Peyer's patch (tissue), 4 donors: ENCODE results near the gene CDH4. TPM values are rescaled to one million over a fixed set of nuclear protein-coding genes. Genes with fewer than 3 reads are reported as not detected.

Source experiments
- DNase-seq, 3 donors: peaks; one replicate each; pipeline ENCODE4 v3.0.0-alpha.2; 2017 to 2019
- H3K27ac ChIP-seq, 4 donors: fragments of 200-600 bp; sonication (generic); one replicate each; pipeline ENCODE4 v1.5.1; 2016 to 2019
- H3K27me3 ChIP-seq, 2 donors: fragments of 200-600 bp; sonication (generic); one replicate each; pipeline ENCODE4 v1.5.1; 2019
- H3K36me3 ChIP-seq, 3 donors: fragments of 200-600 bp; sonication (generic); one replicate each; pipeline ENCODE4 v1.5.1; 2016 to 2019
- H3K4me1 ChIP-seq, 4 donors: fragments of 200-600 bp; sonication (generic); one replicate each; pipeline ENCODE4 v1.5.1; 2016 to 2019
- H3K4me3 ChIP-seq, 4 donors: fragments of 200-600 bp; sonication (generic); 1 replicate in 3 of 4; 2 replicates in 1 of 4; pipeline ENCODE4 v1.5.1; 2016 to 2019; ENCODE audit warnings: mild to moderate bottlenecking in 1 of 4
- H3K9me3 ChIP-seq, 4 donors: fragments of 200-600 bp; sonication (generic); one replicate each; pipeline ENCODE4 v1.5.1; 2016 to 2019; ENCODE audit warnings: mild to moderate bottlenecking in 1 of 4
- CTCF ChIP-seq, 6 experiments: fragments of 450-650 bp in 4 of 6; fragments of 200-600 bp in 2 of 6; sonication (generic) in 1 of 6; IDR thresholded peaks; one replicate each; pipeline ENCODE4 v1.5.1; 2017 to 2019; ENCODE audit warnings: antibody characterized with exemption in 6 of 6, mild to moderate bottlenecking in 3 of 6, moderate library complexity in 1 of 6
- POLR2A ChIP-seq, 2 donors: fragments of 450-650 bp; IDR thresholded peaks; one replicate each; pipeline ENCODE4 v1.5.1; 2017; ENCODE audit warnings: antibody characterized with exemption in 2 of 2, mild to moderate bottlenecking in 2 of 2, moderate library complexity in 2 of 2
- total RNA-seq, 4 donors: library from RNA; depleted of rRNA; stranded (reverse); fragments of >200 nt; gene quantifications; one replicate each; pipeline ENCODE4 v1.1.0, GENCODE V29; 2016

Gene CDH4
- total RNA-seq, 4 donors from 2014 or later = 0.27 TPM; not detected in 3

GRCh38 chr20:61810738-61811135, 558.7 kb downstream of the CDH4 start:
- Histone ChIP-seq H3K4me3 (no peak overlapping the region), H3K4me1 (no peaks in the 10 kb centered on the region), H3K27me3 (no peaks in the 10 kb centered on the region), H3K9me3 (no peaks in the 10 kb centered on the region), H3K27ac (no peak overlapping the region), H3K36me3 (no peaks in the 10 kb centered on the region)
- TF ChIP-seq POLR2A (IDR thresholded peaks at IDR 0.05) (no peak), CTCF (IDR thresholded peaks at IDR 0.05) (no peak)
- peak in 1 of 3 donors; percentile 40 for DNase-seq

GRCh38 chr20:61811166-61811565, 559.1 kb downstream of the CDH4 start:
- Histone ChIP-seq H3K4me1 (no peaks in the 10 kb centered on the region), H3K27ac (no peak overlapping the region), H3K27me3 (no peaks in the 10 kb centered on the region), H3K4me3 (no peak overlapping the region), H3K9me3 (no peaks in the 10 kb centered on the region), H3K36me3 (no peaks in the 10 kb centered on the region)
- no peak for DNase-seq
- TF ChIP-seq POLR2A (IDR thresholded peaks at IDR 0.05) (no peak), CTCF (IDR thresholded peaks at IDR 0.05) (no peak)

- Histone ChIP-seq H3K27me3 (no peaks in the 10 kb centered on the region), H3K27ac (no peak overlapping the region), H3K9me3 (no peaks in the 10 kb centered on the region), H3K4me3 (no peak overlapping the region), H3K36me3 (no peaks in the 10 kb centered on the region), H3K4me1 (no peaks in the 10 kb centered on the region)
- peak in 1 of 3 donors; percentile 22 for DNase-seq
- TF ChIP-seq CTCF (IDR thresholded peaks at IDR 0.05) (no peak), POLR2A (IDR thresholded peaks at IDR 0.05) (no peak)
Measured at GRCh38 chr20:61812121-61812844, 560.2 kb downstream of the CDH4 start.

GRCh38 chr20:61812845-61813485, 560.9 kb downstream of the CDH4 start:
- no peak for DNase-seq
- no peak overlapping the region for H3K27ac ChIP-seq
- no peak for TF ChIP-seq POLR2A (IDR thresholded peaks at IDR 0.05)
- TF ChIP-seq CTCF (IDR thresholded peaks at IDR 0.05) = no peak
- H3K4me1 ChIP-seq = no peaks in the 10 kb centered on the region
- H3K4me3 ChIP-seq = no peak overlapping the region
- H3K9me3 ChIP-seq = no peaks in the 10 kb centered on the region
- H3K36me3 ChIP-seq = no peaks in the 10 kb centered on the region
- no peaks in the 10 kb centered on the region for H3K27me3 ChIP-seq

GRCh38 chr20:61813791-61814190, 561.7 kb downstream of the CDH4 start:
- H3K4me1 ChIP-seq = no peaks in the 10 kb centered on the region
- TF ChIP-seq POLR2A (IDR thresholded peaks at IDR 0.05) (no peak), CTCF (IDR thresholded peaks at IDR 0.05) (no peak)
- peak in 1 of 3 donors; percentile 21 for DNase-seq
- H3K27ac ChIP-seq = no peak overlapping the region
- no peak overlapping the region for H3K4me3 ChIP-seq
- no peaks in the 10 kb centered on the region for H3K27me3 ChIP-seq
- no peaks in the 10 kb centered on the region for H3K36me3 ChIP-seq
- H3K9me3 ChIP-seq = no peaks in the 10 kb centered on the region
